GM21723 (cell line): ENCODE data around the gene TTC3.
"Not testable (repeated sequence)": the region's sequence is repeated elsewhere in the genome, so short reads cannot be mapped to it uniquely, and the experiment has no call there.

Experiments
- ATAC-seq: cut with Tn5 transposase; IDR thresholded peaks from one replicate; pipeline ENCODE4 v1.9.1; 2021; ENCODE audit warnings: mild to moderate bottlenecking, moderate library complexity; ENCODE audit not compliant: unreplicated experiment

Gene TTC3

GRCh38 chr21:37085726-37086125 is 12.7 kb downstream of the TTC3 start:
- ATAC-seq: no peak

GRCh38 chr21:37087188-37087587 is 14.1 kb downstream of the TTC3 start:
- no peak for ATAC-seq

GRCh38 chr21:37088186-37088735 is 15.2 kb downstream of the TTC3 start:
- ATAC-seq: no peak

DNA sequence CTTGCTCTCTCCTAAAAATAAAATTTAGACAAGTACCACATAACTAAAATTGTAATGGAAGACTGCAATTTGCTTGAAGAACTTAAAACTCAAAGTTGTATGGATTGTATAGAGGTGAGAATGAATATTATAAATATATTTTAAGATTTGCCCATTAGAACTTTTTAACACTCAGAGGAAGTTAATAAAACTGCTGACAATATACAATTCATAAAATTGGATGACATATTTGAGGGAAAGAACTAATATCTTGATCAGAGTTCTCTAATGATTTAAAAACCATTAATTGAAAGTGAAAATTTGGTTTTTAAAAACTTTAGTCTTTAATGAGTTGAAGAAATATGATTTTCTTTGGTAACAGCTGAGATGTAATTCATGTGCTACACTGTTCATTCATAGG is 20.9 kb downstream of the TTC3 start:
- no peak for ATAC-seq

DNA sequence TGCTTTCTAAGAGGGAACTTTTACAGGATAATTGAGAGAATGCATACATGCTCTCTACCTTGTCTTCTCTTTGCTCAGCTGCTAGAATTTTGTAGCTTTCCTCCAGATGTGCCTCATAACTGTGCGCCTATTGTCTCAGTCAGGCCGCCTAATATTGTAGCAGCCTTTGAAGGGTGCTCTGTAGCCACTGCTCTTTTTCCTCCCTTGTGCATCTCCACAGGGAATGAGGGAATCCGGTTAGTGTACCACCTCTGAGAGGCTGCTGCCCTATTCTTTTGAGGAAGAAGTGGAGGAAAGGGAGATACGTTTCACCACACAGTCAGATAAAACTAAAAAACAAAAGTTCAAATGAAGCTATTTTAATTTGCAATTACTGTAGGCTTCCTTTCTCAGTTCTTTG is 22.8 kb downstream of the TTC3 start:
- ATAC-seq: no peak

GRCh38 chr21:37098751-37099150 is 25.7 kb downstream of the TTC3 start:
- no peak for ATAC-seq

GRCh38 chr21:37100316-37100715 is 27.3 kb downstream of the TTC3 start:
- ATAC-seq: no peak

DNA sequence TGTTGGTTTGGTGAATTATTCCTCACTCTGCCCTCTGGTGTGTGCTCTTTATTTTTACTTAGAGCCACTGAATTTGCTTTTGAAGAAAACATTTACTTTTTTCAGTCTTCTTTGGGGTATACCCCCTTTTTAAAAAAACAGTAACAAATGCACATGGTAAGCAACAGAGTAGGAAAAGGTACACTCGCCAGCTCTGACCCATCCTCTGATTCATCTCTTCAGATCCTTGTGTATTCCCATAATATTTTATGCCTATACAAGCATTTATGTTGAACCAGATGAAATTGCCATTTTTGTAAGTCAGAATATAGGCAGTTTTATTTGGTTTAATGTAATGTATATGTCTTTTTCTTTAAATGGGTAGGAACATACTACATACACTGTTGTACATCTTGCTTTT is 28.3 kb downstream of the TTC3 start:
- ATAC-seq: no peak

GRCh38 chr21:37102746-37103145 is 29.7 kb downstream of the TTC3 start:
- ATAC-seq: not testable (repeated sequence)

DNA sequence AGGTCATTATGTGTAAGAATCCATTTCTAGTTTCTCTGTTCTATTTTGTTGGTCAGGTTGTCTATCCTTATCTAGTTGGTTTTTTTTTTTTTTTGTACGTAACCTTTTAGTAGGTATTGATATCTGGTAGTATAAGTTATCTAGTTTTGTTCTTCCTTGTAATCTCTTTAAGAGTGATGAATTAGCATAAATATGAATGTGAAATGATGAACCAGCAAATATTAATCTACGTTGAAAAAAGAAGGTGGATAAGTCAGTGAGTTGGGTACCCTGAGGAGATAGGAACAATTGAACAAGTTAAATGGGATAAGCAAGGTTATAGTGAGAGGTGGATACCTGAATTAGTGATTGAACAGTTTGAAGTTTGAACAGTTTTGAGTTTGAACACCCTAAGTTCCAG is 33.9 kb downstream of the TTC3 start:
- ATAC-seq: no peak

GRCh38 chr21:37111029-37111428 is 38.0 kb downstream of the TTC3 start:
- not testable (repeated sequence) for ATAC-seq

DNA sequence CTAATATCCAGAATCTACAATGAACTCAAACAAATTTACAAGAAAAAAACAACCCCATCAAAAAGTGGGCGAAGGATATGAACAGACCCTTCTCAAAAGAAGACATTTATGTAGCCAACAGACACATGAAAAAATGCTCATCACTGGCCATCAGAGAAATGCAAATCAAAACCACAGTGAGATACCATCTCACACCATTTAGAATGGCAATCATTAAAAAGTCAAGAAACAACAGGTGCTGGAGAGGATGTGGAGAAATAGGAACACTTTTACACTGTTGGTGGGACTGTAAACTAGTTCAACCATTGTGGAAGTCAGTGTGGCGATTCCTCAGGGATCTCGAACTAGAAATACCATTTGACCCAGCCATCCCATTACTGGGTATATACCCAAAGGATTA is 41.2 kb downstream of the TTC3 start:
- not testable (repeated sequence) for ATAC-seq

- ATAC-seq: not testable (repeated sequence)
These were observed 43.4 kb downstream of the TTC3 start for GRCh38 chr21:37116459-37116858.

DNA sequence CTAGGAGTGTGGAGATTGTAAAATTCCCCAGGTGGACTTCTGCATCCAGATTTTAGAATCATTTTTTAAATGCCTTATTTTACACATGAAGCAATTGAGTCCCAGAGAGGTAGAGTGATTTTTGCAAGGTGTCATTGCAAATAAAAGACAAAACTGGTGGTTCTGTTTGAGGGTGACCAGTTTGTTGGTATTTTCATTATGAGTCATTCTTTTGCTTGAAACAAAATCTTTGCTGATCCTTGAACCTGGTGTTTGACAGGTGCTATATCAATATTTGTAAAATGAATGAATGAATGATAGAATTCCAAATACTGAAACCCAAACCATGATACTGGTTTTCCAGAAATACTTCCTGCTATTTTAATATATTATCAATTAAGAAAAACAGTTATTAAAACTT is 44.1 kb downstream of the TTC3 start:
- ATAC-seq: no peak

- no peak for ATAC-seq
These were observed 45.3 kb downstream of the TTC3 start for GRCh38 chr21:37118187-37118826.

DNA sequence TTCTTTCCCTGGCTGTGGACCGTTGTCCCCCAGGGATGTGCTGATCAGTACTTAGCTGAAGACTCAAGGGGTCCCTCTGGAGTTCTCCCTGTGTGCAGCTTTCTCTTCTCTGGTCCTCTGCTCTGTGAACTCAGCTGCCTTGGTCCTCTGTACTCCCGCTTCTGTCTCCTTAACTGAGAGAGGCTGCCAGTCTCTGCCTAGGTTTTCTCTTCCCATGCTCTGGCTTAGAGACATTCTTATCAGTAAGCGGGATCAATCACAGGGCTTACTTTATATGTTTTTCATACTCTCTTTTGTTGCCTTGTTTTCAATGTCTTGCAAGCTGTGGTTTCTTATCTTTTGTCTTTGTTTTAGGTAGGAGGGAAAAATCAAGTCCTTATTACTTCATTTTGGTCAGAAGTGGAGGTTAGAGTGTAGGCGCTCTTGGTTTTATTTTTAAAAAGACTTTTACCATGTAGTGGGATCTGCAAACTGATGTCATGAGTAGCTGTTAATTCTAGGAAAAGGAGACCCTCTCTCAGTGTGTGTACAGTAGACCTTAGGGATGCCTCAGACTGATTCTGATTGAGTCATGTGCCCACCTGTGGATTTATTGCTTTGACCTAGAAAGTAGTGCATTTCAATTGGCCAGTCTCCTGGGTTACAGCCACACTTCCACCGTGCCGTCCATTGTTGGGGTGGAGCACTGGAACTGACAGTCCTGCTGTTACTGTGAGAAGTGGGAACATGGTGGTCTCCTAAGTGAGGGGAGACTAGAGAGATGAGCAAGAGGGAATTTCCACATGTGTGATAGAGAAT is 46.6 kb downstream of the TTC3 start:
- no peak for ATAC-seq

DNA sequence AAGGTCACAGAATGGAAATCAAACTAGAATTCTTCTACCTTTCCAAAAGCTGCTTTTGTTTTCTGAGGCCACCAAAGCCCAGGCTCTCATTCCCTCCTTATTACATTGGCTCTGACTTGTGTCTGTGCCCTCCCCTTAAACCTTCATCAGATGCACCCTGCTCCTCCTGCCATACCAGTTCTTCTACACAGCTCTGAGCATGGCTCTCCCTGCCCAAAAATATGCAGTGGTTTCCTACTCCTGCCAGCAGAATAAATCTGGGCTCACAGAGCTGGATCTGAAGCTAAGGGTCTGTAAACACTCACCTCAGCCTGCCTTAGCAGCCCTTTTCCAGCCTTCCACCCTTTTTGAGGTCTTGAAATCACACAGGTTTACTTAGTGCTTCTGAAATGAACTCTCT is 55.0 kb downstream of the TTC3 start:
- ATAC-seq: no peak

GRCh38 chr21:37130971-37131370 is 57.9 kb downstream of the TTC3 start:
- no peak for ATAC-seq

- no peak for ATAC-seq
These were observed 63.2 kb downstream of the TTC3 start for GRCh38 chr21:37136261-37136660.

- ATAC-seq: no peak
These were observed 63.7 kb downstream of the TTC3 start for GRCh38 chr21:37136744-37137143.

- ATAC-seq: no peak
These were observed 66.1 kb downstream of the TTC3 start for GRCh38 chr21:37139154-37139553.

- ATAC-seq: no peak
These were observed 66.8 kb downstream of the TTC3 start for GRCh38 chr21:37139902-37140301.
